ENCODE data around the gene PCOLCE2. TPM values are rescaled to one million over a fixed set of nuclear protein-coding genes. Genes with fewer than 3 reads are reported as not detected.

PCOLCE2 gene
- total RNA-seq, 1 donor from 2014 or later, result 1.8 TPM

DNA sequence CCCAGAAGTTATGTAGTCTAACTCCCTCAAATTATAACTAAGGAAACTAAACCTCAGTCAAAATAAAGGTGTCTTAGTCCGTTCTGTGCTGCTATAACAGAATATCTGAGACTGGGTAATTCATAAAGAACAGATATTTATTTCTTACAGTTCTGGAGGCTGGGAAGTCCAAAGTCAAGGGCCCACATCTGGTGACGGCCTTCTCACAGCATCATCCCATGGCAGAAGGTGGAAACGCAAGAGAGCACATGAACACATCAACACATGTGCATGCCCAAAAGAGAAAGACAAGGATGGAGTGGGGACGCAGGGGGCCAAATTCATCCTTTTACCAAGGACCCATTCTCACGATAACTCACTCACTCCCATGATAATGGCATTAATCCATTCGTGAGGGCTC lies 73.1 kb downstream of the PCOLCE2 start:
- no peaks in the 10 kb centered on the region for H3K4me1 Mint-ChIP-seq (ENCODE audit: unreplicated experiment)
- no peak overlapping the region for H3K27ac Mint-ChIP-seq (ENCODE audit: unreplicated experiment)
- no peaks in the 10 kb centered on the region for H3K27me3 Mint-ChIP-seq (ENCODE audit: unreplicated experiment)
- H3K4me3 Mint-ChIP-seq (ENCODE audit: unreplicated experiment), result no peak overlapping the region
- H3K9me3 Mint-ChIP-seq (ENCODE audit: unreplicated experiment), result no peaks in the 10 kb centered on the region
- H3K36me3 Mint-ChIP-seq (ENCODE audit: low read depth, unreplicated experiment), result no peaks in the 10 kb centered on the region
- no peak for DNase-seq (ENCODE audit: low spot score)
- TF ChIP-seq, protein P1, sequence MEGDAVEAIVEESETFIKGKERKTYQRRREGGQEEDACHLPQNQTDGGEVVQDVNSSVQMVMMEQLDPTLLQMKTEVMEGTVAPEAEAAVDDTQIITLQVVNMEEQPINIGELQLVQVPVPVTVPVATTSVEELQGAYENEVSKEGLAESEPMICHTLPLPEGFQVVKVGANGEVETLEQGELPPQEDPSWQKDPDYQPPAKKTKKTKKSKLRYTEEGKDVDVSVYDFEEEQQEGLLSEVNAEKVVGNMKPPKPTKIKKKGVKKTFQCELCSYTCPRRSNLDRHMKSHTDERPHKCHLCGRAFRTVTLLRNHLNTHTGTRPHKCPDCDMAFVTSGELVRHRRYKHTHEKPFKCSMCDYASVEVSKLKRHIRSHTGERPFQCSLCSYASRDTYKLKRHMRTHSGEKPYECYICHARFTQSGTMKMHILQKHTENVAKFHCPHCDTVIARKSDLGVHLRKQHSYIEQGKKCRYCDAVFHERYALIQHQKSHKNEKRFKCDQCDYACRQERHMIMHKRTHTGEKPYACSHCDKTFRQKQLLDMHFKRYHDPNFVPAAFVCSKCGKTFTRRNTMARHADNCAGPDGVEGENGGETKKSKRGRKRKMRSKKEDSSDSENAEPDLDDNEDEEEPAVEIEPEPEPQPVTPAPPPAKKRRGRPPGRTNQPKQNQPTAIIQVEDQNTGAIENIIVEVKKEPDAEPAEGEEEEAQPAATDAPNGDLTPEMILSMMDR (IDR thresholded peaks at IDR 0.05; ENCODE audit: unreplicated experiment), result no peak

DNA sequence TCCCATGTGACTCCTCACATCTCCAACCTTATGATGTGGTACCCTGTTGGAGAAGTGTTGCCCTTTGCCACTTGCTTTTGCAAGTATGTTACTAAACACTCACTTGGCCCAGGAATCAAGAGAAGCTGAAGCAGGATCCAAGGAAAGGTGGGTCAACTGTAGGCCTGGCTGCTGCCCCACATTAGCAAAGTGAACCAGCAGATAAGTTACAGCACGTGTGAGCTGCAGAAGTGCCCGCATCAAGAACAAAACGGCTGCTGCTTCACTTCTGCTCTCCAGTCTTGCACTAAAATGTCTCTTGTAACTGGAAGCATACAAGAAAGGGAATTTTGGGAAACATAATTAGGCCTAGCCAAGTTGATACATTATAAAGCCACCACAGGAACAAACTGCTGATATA lies 79.6 kb downstream of the PCOLCE2 start:
- Mint-ChIP-seq H3K4me3 (ENCODE audit: unreplicated experiment) (no peak overlapping the region), H3K36me3 (ENCODE audit: low read depth, unreplicated experiment) (no peaks in the 10 kb centered on the region), H3K27me3 (ENCODE audit: unreplicated experiment) (no peaks in the 10 kb centered on the region), H3K27ac (ENCODE audit: unreplicated experiment) (no peak overlapping the region), H3K4me1 (ENCODE audit: unreplicated experiment) (no peaks in the 10 kb centered on the region), H3K9me3 (ENCODE audit: unreplicated experiment) (no peaks in the 10 kb centered on the region)
- TF ChIP-seq, protein P1 (IDR thresholded peaks at IDR 0.05; ENCODE audit: unreplicated experiment), result no peak
- no peak for DNase-seq (ENCODE audit: low spot score)

DNA sequence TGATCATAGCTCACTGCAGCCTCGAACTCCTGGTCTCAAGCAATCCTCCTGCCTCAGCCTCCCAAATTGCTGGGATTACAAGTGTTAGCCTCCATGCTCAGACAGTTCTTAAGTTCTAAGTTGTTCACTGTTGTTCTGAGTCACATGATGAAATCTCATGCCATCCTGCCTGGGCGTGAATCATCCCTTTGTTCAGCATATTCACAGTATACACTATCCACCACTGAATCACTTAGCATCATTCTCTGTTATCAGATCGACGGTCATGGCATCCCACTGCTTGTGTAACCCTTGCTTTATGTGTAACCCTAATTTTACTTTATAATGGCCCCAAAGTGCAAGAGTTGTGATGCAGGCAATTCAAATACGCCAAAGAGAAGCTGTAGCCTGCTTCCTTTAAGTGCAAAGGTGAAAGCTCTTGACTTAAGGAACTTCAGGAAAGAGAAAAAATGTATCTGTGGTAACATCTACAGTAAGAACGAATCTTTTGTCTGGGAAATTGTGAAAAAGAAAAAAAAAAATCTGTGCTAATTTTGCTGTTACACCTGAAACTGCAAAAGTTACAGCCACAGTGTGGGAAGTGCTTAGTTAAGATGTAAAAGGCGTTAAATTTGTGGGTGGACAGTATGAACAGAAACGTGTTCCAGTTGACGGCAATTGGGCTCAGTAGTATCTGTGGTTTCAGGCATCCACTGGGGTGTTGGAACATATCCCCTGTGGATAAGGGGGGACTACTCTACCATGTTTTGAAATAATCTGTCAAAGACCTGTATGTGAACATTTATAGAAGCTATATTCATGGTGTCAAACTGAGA lies 80.6 kb downstream of the PCOLCE2 start:
- no peaks in the 10 kb centered on the region for H3K27me3 Mint-ChIP-seq (ENCODE audit: unreplicated experiment)
- DNase-seq (ENCODE audit: low spot score), result no peak
- no peaks in the 10 kb centered on the region for H3K9me3 Mint-ChIP-seq (ENCODE audit: unreplicated experiment)
- no peaks in the 10 kb centered on the region for H3K36me3 Mint-ChIP-seq (ENCODE audit: low read depth, unreplicated experiment)
- no peak overlapping the region for H3K27ac Mint-ChIP-seq (ENCODE audit: unreplicated experiment)
- TF ChIP-seq, protein P1 (IDR thresholded peaks at IDR 0.05; ENCODE audit: unreplicated experiment), result no peak
- H3K4me1 Mint-ChIP-seq (ENCODE audit: unreplicated experiment), result no peaks in the 10 kb centered on the region
- no peak overlapping the region for H3K4me3 Mint-ChIP-seq (ENCODE audit: unreplicated experiment)

DNA sequence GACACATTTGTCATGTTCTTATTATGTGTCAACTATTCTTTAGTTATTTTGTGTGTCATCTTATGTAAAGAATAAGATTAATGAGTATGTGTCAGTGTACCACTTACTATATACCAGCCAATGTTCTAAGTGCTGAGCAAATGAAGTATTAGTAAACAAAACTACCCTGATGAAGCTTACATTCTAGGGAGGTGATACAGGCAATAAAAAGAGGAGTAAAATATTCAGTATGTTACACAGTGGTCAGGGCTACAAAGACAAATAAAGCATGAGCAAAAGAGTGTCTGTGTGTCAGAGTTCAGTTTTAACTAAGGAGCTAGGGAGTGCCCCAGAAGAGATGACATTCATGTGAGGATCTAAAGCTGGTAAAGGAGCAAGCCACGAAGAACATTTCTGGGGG lies 86.0 kb downstream of the PCOLCE2 start:
- no peaks in the 10 kb centered on the region for H3K9me3 Mint-ChIP-seq (ENCODE audit: unreplicated experiment)
- H3K4me3 Mint-ChIP-seq (ENCODE audit: unreplicated experiment), result no peak overlapping the region
- no peaks in the 10 kb centered on the region for H3K36me3 Mint-ChIP-seq (ENCODE audit: low read depth, unreplicated experiment)
- peaks cover 7% of the 10 kb centered on the region for H3K4me1 Mint-ChIP-seq (ENCODE audit: unreplicated experiment)
- H3K27me3 Mint-ChIP-seq (ENCODE audit: unreplicated experiment), result no peaks in the 10 kb centered on the region
- TF ChIP-seq, protein P1 (IDR thresholded peaks at IDR 0.05; ENCODE audit: unreplicated experiment), result no peak
- no peak for DNase-seq (ENCODE audit: low spot score)
- H3K27ac Mint-ChIP-seq (ENCODE audit: unreplicated experiment), result no peak overlapping the region

DNA sequence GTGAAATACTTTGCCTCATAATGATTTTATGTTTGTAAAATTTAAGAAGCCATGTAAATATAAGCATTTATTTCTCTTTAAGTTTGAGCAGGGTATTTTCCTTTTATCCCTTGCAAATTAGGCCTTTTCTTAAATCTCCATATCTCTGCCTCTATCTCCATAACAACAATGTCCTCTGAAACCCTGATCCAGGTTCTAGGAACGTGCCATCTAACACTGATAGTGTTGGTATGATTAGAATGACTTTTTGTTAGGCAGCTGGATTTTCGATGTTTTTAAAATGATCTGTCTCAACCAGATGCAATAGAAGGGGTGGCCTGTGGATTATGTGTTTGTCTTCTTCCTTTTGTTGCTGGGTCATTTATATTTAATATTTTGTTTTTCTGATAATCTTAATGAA lies 87.1 kb downstream of the PCOLCE2 start:
- H3K4me3 Mint-ChIP-seq (ENCODE audit: unreplicated experiment), result no peak overlapping the region
- peaks cover 9% of the 10 kb centered on the region for H3K4me1 Mint-ChIP-seq (ENCODE audit: unreplicated experiment)
- no peaks in the 10 kb centered on the region for H3K9me3 Mint-ChIP-seq (ENCODE audit: unreplicated experiment)
- no peak overlapping the region for H3K27ac Mint-ChIP-seq (ENCODE audit: unreplicated experiment)
- TF ChIP-seq, protein P1 (IDR thresholded peaks at IDR 0.05; ENCODE audit: unreplicated experiment), result no peak
- no peaks in the 10 kb centered on the region for H3K27me3 Mint-ChIP-seq (ENCODE audit: unreplicated experiment)
- no peak for DNase-seq (ENCODE audit: low spot score)
- H3K36me3 Mint-ChIP-seq (ENCODE audit: low read depth, unreplicated experiment), result no peaks in the 10 kb centered on the region

Measured in endothelial cell (in vitro differentiated cells).